ENCODE results near the gene RBBP8. TPM values are rescaled to one million over a fixed set of nuclear protein-coding genes. Genes with fewer than 3 reads are reported as not detected.

The RBBP8 gene
- total RNA-seq = 26.2 and 29.5 TPM in 2 replicates

GRCh38 chr18:22933206-22933965 lies at the start of gene RBBP8:
RBBP8 (plus strand) TSS chr18:22933328; CDS start chr18:22936852, 3,524 bp downstream.

Small RNA genes within 50 kb of the gene (small RNA-seq; reads per million reads assigned to genes)
- gene RF00019 (not detected), gene RN7SL745P (not detected)

Other genes starting within 250 kb of the RBBP8 start
- gene CABLES1, start 202.2 kb downstream of the RBBP8 start, total RNA-seq = 19.0 and 34.2 TPM in 2 replicates